Measurements from ENCODE around the gene PRDM8.

DNA sequence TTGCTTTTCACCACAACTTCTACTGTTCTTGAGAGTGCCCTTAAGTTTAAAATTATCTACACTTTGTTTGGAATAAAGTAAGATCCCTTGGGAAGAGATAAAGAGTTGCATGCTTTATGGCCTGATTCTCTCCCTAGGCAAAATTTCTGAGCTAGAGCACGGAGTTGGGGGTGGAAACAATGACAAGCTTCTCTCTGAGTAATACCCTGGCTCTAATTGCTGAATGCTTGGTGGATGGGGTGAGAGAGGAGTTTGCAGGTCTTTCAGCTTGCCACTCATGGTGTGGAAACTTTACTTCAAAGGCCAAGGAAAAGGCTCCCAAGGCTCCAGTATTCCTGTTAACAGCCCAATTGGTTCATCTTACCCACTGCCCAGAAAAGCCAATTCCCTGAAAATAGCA lies 26.1 kb upstream of the PRDM8 start:
- TF ChIP-seq, protein P1, sequence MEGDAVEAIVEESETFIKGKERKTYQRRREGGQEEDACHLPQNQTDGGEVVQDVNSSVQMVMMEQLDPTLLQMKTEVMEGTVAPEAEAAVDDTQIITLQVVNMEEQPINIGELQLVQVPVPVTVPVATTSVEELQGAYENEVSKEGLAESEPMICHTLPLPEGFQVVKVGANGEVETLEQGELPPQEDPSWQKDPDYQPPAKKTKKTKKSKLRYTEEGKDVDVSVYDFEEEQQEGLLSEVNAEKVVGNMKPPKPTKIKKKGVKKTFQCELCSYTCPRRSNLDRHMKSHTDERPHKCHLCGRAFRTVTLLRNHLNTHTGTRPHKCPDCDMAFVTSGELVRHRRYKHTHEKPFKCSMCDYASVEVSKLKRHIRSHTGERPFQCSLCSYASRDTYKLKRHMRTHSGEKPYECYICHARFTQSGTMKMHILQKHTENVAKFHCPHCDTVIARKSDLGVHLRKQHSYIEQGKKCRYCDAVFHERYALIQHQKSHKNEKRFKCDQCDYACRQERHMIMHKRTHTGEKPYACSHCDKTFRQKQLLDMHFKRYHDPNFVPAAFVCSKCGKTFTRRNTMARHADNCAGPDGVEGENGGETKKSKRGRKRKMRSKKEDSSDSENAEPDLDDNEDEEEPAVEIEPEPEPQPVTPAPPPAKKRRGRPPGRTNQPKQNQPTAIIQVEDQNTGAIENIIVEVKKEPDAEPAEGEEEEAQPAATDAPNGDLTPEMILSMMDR (IDR thresholded peaks at IDR 0.05), result no peak
- TF ChIP-seq POLR2AphosphoS5 (IDR thresholded peaks at IDR 0.05; ENCODE audit: insufficient read depth in 1 of 2, low read depth in 1 of 2) (no peak), POLR2A (IDR thresholded peaks at IDR 0.05) (no peak)
